ENCODE data around the gene SOX6.

The SOX6 gene

GRCh38 chr11:16027621-16028020 lies 328.7 kb downstream of the SOX6 start:
- DNase-seq, result no peak

GRCh38 chr11:16026849-16027248 lies 329.5 kb downstream of the SOX6 start:
- no peak for DNase-seq

GRCh38 chr11:16018931-16019330 lies 337.4 kb downstream of the SOX6 start:
- no peak for DNase-seq

- DNase-seq, result no peak
These were observed 339.9 kb downstream of the SOX6 start for GRCh38 chr11:16016468-16016829.

- DNase-seq, result no peak
These were observed 340.4 kb downstream of the SOX6 start for GRCh38 chr11:16015741-16016467.

- DNase-seq, result no peak
These were observed 342.6 kb downstream of the SOX6 start for GRCh38 chr11:16013649-16014275.

GRCh38 chr11:16013242-16013641 lies 343.1 kb downstream of the SOX6 start:
- no peak for DNase-seq

GRCh38 chr11:16012125-16012751 lies 344.1 kb downstream of the SOX6 start:
- peak in 1 of 2 experiments; percentile 10 for DNase-seq

GRCh38 chr11:16011396-16011795 lies 344.9 kb downstream of the SOX6 start:
- DNase-seq, result no peak

GRCh38 chr11:16009021-16009420 lies 347.3 kb downstream of the SOX6 start:
- no peak for DNase-seq

GRCh38 chr11:16007514-16007913 lies 348.8 kb downstream of the SOX6 start:
- DNase-seq, result no peak

GRCh38 chr11:16002942-16003341 lies 353.4 kb downstream of the SOX6 start:
- DNase-seq, result no peak

- peak in 1 of 2 experiments; percentile 16 for DNase-seq
These were observed 354.4 kb downstream of the SOX6 start for GRCh38 chr11:16001899-16002426.

GRCh38 chr11:16001044-16001568 lies 355.2 kb downstream of the SOX6 start:
- no peak for DNase-seq

GRCh38 chr11:16000065-16000464 lies 356.3 kb downstream of the SOX6 start:
- DNase-seq, result no peak

GRCh38 chr11:15993345-15993744 lies 363.0 kb downstream of the SOX6 start:
- no peak for DNase-seq

GRCh38 chr11:15991215-15991614 lies 365.1 kb downstream of the SOX6 start:
- no peak for DNase-seq

- no peak for DNase-seq
These were observed 366.7 kb downstream of the SOX6 start for GRCh38 chr11:15989685-15990084.

- no peak for DNase-seq
These were observed 367.6 kb downstream of the SOX6 start for GRCh38 chr11:15988693-15989231.

- DNase-seq, result no peak
These were observed 368.3 kb downstream of the SOX6 start for GRCh38 chr11:15988016-15988550.

- no peak for DNase-seq
These were observed 369.3 kb downstream of the SOX6 start for GRCh38 chr11:15987046-15987445.

GRCh38 chr11:15985860-15986139 lies 370.5 kb downstream of the SOX6 start:
- DNase-seq, result no peak

- no peak for DNase-seq
These were observed 371.1 kb downstream of the SOX6 start for GRCh38 chr11:15985127-15985859.
